Measurements from ENCODE around the gene ARHGAP18. TPM values are rescaled to one million over a fixed set of nuclear protein-coding genes. Genes with fewer than 3 reads are reported as not detected.

The ARHGAP18 gene
- total RNA-seq, 3 donors from 2014 or later (not counting 1 experiment from before 2014, with no cell fraction given): 11.5 to 12.5 (median 11.8) TPM

DNA sequence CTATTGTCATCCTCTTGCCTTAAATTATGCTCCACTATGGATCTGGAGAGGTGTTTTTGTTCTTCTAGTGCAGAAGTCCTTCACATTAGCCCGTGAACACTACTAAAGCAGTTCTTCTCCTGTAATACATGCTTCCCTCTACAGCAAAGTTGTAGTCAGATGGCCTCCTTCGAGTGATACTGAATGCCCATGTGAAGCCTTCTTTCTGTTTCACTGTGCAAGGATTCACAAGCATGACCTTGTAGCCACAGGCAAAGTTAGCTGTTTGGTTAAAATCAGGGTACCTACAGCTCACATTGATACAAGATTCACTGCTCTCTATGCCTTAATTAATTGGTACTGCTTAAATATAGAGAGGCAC is 47.6 kb downstream of the ARHGAP18 start:
- Mint-ChIP-seq H3K36me3 (no peaks in the 10 kb centered on the region), H3K27ac (no peak overlapping the region), H3K4me3 (no peak overlapping the region), H3K9me3 (no peaks in the 10 kb centered on the region), H3K27me3 (ENCODE audit: low read depth in 2 of 2) (no peaks in the 10 kb centered on the region), H3K4me1 (peaks cover 26 to 32% of the 10 kb centered on the region in 2 donors)
- Histone ChIP-seq H3K27ac (ENCODE audit: low read length) (no peak overlapping the region), H3K27me3 (ENCODE audit: control insufficient read depth, insufficient read depth, low read length) (no peaks in the 10 kb centered on the region), H3K4me1 (ENCODE audit: control insufficient read depth, insufficient read depth, low read length) (no peaks in the 10 kb centered on the region), H3K4me3 (ENCODE audit: low read length) (no peak overlapping the region), H3K9me3 (ENCODE audit: control insufficient read depth, insufficient read depth, low read length) (no peaks in the 10 kb centered on the region), H3K36me3 (ENCODE audit: control insufficient read depth, insufficient read depth, low read length) (no peaks in the 10 kb centered on the region)
- DNase-seq: no peak
- no peak for ATAC-seq
- WGBS (ENCODE audit: insufficient coverage): 88% methylated on average over 2 of the region's 2 CpGs
- TF ChIP-seq, protein P1, sequence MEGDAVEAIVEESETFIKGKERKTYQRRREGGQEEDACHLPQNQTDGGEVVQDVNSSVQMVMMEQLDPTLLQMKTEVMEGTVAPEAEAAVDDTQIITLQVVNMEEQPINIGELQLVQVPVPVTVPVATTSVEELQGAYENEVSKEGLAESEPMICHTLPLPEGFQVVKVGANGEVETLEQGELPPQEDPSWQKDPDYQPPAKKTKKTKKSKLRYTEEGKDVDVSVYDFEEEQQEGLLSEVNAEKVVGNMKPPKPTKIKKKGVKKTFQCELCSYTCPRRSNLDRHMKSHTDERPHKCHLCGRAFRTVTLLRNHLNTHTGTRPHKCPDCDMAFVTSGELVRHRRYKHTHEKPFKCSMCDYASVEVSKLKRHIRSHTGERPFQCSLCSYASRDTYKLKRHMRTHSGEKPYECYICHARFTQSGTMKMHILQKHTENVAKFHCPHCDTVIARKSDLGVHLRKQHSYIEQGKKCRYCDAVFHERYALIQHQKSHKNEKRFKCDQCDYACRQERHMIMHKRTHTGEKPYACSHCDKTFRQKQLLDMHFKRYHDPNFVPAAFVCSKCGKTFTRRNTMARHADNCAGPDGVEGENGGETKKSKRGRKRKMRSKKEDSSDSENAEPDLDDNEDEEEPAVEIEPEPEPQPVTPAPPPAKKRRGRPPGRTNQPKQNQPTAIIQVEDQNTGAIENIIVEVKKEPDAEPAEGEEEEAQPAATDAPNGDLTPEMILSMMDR (IDR thresholded peaks at IDR 0.05): no peak
- intact Hi-C loops (cut with micrococcal nuclease): no loop called here

DNA sequence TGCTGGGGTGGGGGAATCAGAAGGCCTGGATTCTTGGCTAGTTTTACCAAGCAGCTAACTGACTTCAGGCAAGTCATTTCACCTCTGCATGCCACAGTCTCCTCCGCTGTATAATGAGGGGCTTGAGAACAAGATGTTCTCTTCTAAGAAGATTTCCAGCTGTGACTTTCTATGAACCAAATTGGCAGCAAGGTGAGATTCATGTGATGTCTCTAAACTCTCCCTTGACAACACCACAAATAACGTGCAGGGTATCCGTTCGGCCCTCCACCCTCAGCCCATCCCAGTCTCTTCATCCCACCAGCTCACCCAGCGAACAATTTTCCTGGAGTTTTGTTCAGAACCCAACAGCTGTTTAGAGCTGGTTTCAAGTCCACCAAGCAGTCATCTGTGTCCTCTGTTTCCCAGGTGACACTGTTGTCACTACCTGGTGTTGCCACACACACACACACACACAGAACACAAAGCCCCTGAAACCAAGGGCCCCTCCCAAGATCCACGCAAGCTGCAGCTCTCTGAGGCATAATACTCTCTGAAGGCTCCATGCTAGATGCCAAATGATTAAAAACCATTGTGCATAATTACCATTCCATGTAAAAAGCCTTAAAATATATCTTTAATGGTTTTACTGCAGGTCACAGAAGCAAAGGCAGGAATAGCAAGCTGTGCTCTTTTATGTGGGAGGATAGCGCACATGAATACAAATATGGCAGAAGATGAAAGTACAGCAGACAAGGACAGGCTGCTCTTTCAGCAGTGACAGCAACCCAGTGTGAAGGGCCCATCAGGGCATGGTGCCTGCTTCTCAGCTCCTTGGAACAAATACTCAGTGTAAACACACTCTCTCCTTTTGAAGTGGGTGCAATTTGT is 48.2 kb downstream of the ARHGAP18 start:
- ATAC-seq (no peak), DNase-seq (no peak)
- no peaks in the 10 kb centered on the region for H3K36me3 Mint-ChIP-seq
- Histone ChIP-seq H3K4me3 (ENCODE audit: low read length) (no peak overlapping the region), H3K27me3 (ENCODE audit: control insufficient read depth, insufficient read depth, low read length) (no peaks in the 10 kb centered on the region), H3K9me3 (ENCODE audit: control insufficient read depth, insufficient read depth, low read length) (no peaks in the 10 kb centered on the region), H3K4me1 (ENCODE audit: control insufficient read depth, insufficient read depth, low read length) (no peaks in the 10 kb centered on the region), H3K36me3 (ENCODE audit: control insufficient read depth, insufficient read depth, low read length) (no peaks in the 10 kb centered on the region), H3K27ac (ENCODE audit: low read length) (no peak overlapping the region)
- no peaks in the 10 kb centered on the region for H3K9me3 Mint-ChIP-seq
- intact Hi-C loops (cut with micrococcal nuclease): no loop called here
- H3K27ac Mint-ChIP-seq: no peak overlapping the region
- TF ChIP-seq, protein P1 (IDR thresholded peaks at IDR 0.05): no peak
- peaks cover 26 to 32% of the 10 kb centered on the region in 2 donors for H3K4me1 Mint-ChIP-seq
- no peak overlapping the region for H3K4me3 Mint-ChIP-seq
- 98% methylated on average over 7 of the region's 7 CpGs for WGBS (ENCODE audit: insufficient coverage)
- H3K27me3 Mint-ChIP-seq (ENCODE audit: low read depth in 2 of 2): no peaks in the 10 kb centered on the region

DNA sequence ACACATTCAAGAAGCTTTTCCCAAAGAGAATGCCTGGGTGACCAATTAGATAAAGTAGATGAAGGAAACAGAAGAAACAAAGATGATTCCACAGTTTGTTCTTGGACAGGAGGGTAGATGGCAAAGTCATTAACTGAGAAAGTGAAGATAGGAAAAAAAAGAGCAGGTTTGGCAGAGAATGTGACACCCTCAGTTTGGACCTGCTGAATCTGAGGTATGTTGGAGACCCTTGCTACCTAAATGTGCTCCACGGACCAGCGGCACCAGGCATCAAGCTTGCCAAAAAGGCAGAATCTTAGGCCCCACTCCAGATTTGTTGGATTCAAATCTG is 49.7 kb downstream of the ARHGAP18 start:
- WGBS (ENCODE audit: insufficient coverage): 100% methylated on average over 2 of the region's 2 CpGs
- peaks cover 24 to 25% of the 10 kb centered on the region in 2 donors for H3K4me1 Mint-ChIP-seq
- TF ChIP-seq, protein P1 (IDR thresholded peaks at IDR 0.05): no peak

More for the DNA sequence above, 49.7 kb downstream of the ARHGAP18 start:
- ATAC-seq: no peak
- no peak for DNase-seq
- Histone ChIP-seq H3K27me3 (ENCODE audit: control insufficient read depth, insufficient read depth, low read length) (no peaks in the 10 kb centered on the region), H3K4me1 (ENCODE audit: control insufficient read depth, insufficient read depth, low read length) (no peaks in the 10 kb centered on the region), H3K9me3 (ENCODE audit: control insufficient read depth, insufficient read depth, low read length) (no peaks in the 10 kb centered on the region), H3K4me3 (ENCODE audit: low read length) (no peak overlapping the region), H3K36me3 (ENCODE audit: control insufficient read depth, insufficient read depth, low read length) (no peaks in the 10 kb centered on the region), H3K27ac (ENCODE audit: low read length) (no peak overlapping the region)
- Mint-ChIP-seq H3K27ac (no peak overlapping the region), H3K36me3 (no peaks in the 10 kb centered on the region), H3K9me3 (no peaks in the 10 kb centered on the region), H3K4me3 (no peak overlapping the region), H3K27me3 (ENCODE audit: low read depth in 2 of 2) (no peaks in the 10 kb centered on the region)
- intact Hi-C loops (cut with micrococcal nuclease): no loop called here
